Endothelial cell of umbilical vein (primary cell): ENCODE results near the gene CHTOP. TPM values are rescaled to one million over a fixed set of nuclear protein-coding genes. Genes with fewer than 3 reads are reported as not detected.
A peak's percentile ranks its signal among the peaks of the same experiment; 100 is the strongest.

Experiments
- BruUV-seq: library from RNA; stranded (reverse); fragments of 400-500 nt; replicated peaks from 2 replicates; lab custom pipeline; 2021; lab: Mats Ljungman, UMichigan
- CTCF ChIA-PET: fragments of 300-600, 350-600 bp; sonication (Branson Sonifier 250); formaldehyde crosslinking; loops from one replicate; lab custom pipeline; 2021; ENCODE audit warnings: antibody characterized with exemption, inconsistent platforms; lab: Charles Lee
- POLR2A ChIA-PET: fragments of 300-600, 350-600 bp; sonication (Branson Sonifier 250); formaldehyde crosslinking; loops from one replicate; lab custom pipeline; 2021; ENCODE audit warnings: antibody characterized with exemption, inconsistent platforms; lab: Charles Lee
- DNase-seq: peaks from one replicate; pipeline ENCODE4 v3.0.0-alpha.2; 2011; ENCODE audit warnings: low read depth, low spot score
- FAIRE-seq: peaks from 2 replicates; lab custom pipeline; 2011; peaks lifted over from hg19 to GRCh38; lab: Jason Lieb, UNC
- H2AFZ ChIP-seq: 2 replicates; pipeline ENCODE4 v1.6.0; 2012; ENCODE audit warnings: low read depth, low read length, control low read depth, inconsistent platforms
- H3K27ac ChIP-seq: 2 replicates; pipeline ENCODE4 v1.5.1; 2011; ENCODE audit warnings: low read depth, mild to moderate bottlenecking, control low read depth, low read length, moderate library complexity; ENCODE audit not compliant: insufficient read depth
- H3K27me3 ChIP-seq, 2 experiments: 2 replicates each; pipeline versions ENCODE4 v1.6.0 to v1.6.1; 2011; ENCODE audit warnings: low read length in 2 of 2, mixed read lengths in 1 of 2; ENCODE audit not compliant: control insufficient read depth in 2 of 2, insufficient read depth in 2 of 2
- H3K36me3 ChIP-seq, 2 experiments: 2 replicates in 1 of 2; 3 replicates in 1 of 2; pipeline ENCODE4 v1.5.1; 2011; ENCODE audit warnings: low read length in 2 of 2, mild to moderate bottlenecking in 1 of 2, moderate library complexity in 1 of 2; ENCODE audit not compliant: control insufficient read depth in 2 of 2, insufficient read depth in 2 of 2; ENCODE audit errors: extremely low read depth in 1 of 2
- H3K4me1 ChIP-seq: 3 replicates; pipeline ENCODE4 v1.5.1; 2011; ENCODE audit warnings: mild to moderate bottlenecking, low read length; ENCODE audit not compliant: control insufficient read depth, insufficient read depth; ENCODE audit errors: extremely low read depth
- H3K4me2 ChIP-seq: 2 replicates; pipeline ENCODE4 v1.6.1; 2011; ENCODE audit warnings: low read length, control low read depth, mixed read lengths; ENCODE audit not compliant: insufficient read depth
- H3K4me3 ChIP-seq, 3 experiments: fragments of 200-600 bp in 1 of 3; sonication (generic), shearing (Covaris generic) in 1 of 3; replicated peaks in 1 of 3; 2 replicates each; pipeline ENCODE4 v1.5.1; 2011 to 2016; ENCODE audit warnings: control low read depth in 3 of 3, low read length in 3 of 3, mild to moderate bottlenecking in 2 of 3, inconsistent platforms in 1 of 3, low read depth in 1 of 3, moderate library complexity in 1 of 3; ENCODE audit not compliant: insufficient read depth in 1 of 3
- H3K79me2 ChIP-seq: 2 replicates; pipeline ENCODE4 v1.6.0; 2012; ENCODE audit warnings: low read length, inconsistent platforms; ENCODE audit not compliant: control insufficient read depth, insufficient read depth
- H3K9ac ChIP-seq: replicated peaks from 2 replicates; pipeline ENCODE3; 2011; ENCODE audit warnings: low read length, control low read depth; ENCODE audit not compliant: insufficient read depth; ENCODE audit errors: extremely low read depth
- H3K9me1 ChIP-seq: replicated peaks from 3 replicates; pipeline ENCODE4 v1.6.0; 2011; ENCODE audit warnings: mild to moderate bottlenecking, low read length; ENCODE audit not compliant: control insufficient read depth, insufficient read depth; ENCODE audit errors: extremely low read depth
- H3K9me3 ChIP-seq: replicated peaks from 2 replicates; pipeline ENCODE4 v1.5.1; 2012; ENCODE audit warnings: low read length, inconsistent platforms; ENCODE audit not compliant: control insufficient read depth, insufficient read depth
- H4K20me1 ChIP-seq: replicated peaks from 2 replicates; pipeline ENCODE3; 2011; ENCODE audit warnings: mild to moderate bottlenecking, low read length; ENCODE audit not compliant: control insufficient read depth, insufficient read depth; ENCODE audit errors: extremely low read depth
- FOS ChIP-seq: IDR thresholded peaks from 2 replicates; pipeline ENCODE4 v1.6.1; 2011; ENCODE audit warnings: mild to moderate bottlenecking, low read length, moderate library complexity, borderline replicate concordance; ENCODE audit not compliant: insufficient read depth
- MYC ChIP-seq: IDR thresholded peaks from one replicate; pipeline ENCODE4 v1.6.1; 2011; ENCODE audit warnings: mild to moderate bottlenecking, low read depth, low read length
- POLR2A ChIP-seq: IDR thresholded peaks from 2 replicates; pipeline ENCODE4 v1.6.1; 2012; ENCODE audit warnings: low read depth, mild to moderate bottlenecking, control low read depth, low read length
- POLR2AphosphoS5 ChIP-seq: IDR thresholded peaks from 2 replicates; pipeline ENCODE4 v1.6.1; 2012; ENCODE audit warnings: low read depth, mild to moderate bottlenecking, control low read depth, low read length, moderate library complexity; ENCODE audit not compliant: insufficient read depth
- dilution Hi-C: fragments of 300-500 bp; cut with MboI; formaldehyde crosslinking; loops from one replicate; pipeline ENCODE4 v1.15.0; 2019; ENCODE audit warnings: low sequenced_read_pairs; ENCODE audit not compliant: extremely low pct_ligation_motif_present
- intact Hi-C: fragments of 100-400 bp; cut with micrococcal nuclease; formaldehyde crosslinking; loops from one replicate; pipeline ENCODE4 v1.10.0; 2022
- polyA plus RNA-seq, 4 experiments: library from polyadenylated mRNA; depleted of rRNA in 3 of 4; stranded (reverse) in 3 of 4; unstranded in 1 of 4; fragments of >200 nt; gene quantifications; 2 replicates each; pipeline versions ENCODE4 v1.2.1 to v1.2.3, GENCODE V29; 2011 to 2012; ENCODE audit warnings: missing spikeins in 1 of 4
- total RNA-seq: library from RNA; stranded (reverse); gene quantifications from 2 replicates; pipeline ENCODE4 v1.2.3, GENCODE V29; 2021
- TF ChIP-seq, protein P1 (sequence below): IDR thresholded peaks from 2 replicates; pipeline ENCODE4 v1.6.1; 2011; ENCODE audit not compliant: insufficient read depth, insufficient read length
- TF ChIP-seq, protein P2 (sequence below), 2 donors: IDR thresholded peaks; 1 replicate in 1 of 2; 2 replicates in 1 of 2; pipeline ENCODE4 v1.5.1; 2011; ENCODE audit warnings: low read length in 2 of 2, mild to moderate bottlenecking in 2 of 2, moderate library complexity in 2 of 2, control low read depth in 1 of 2, inconsistent platforms in 1 of 2, low read depth in 1 of 2; ENCODE audit not compliant: insufficient read depth in 1 of 2; ENCODE audit errors: extremely low read depth in 1 of 2

The CHTOP gene
- total and polyA plus RNA-seq, 2 donors (not counting 3 experiments of a cell fraction or from before 2014, with no cell fraction given): 62.0 to 74.4 TPM

GRCh38 chr1:153617663-153618062, 16.2 kb upstream of the CHTOP start:
- Histone ChIP-seq H3K79me2 (peaks cover 4% of the 10 kb centered on the region), H3K9ac (no peak overlapping the region), H4K20me1 (no peaks in the 10 kb centered on the region), H3K9me1 (no peaks in the 10 kb centered on the region), H3K4me1 (no peaks in the 10 kb centered on the region), H3K4me3 (no peak overlapping the region), H3K9me3 (no peaks in the 10 kb centered on the region), H3K4me2 (no peak overlapping the region), H3K27ac (no peak overlapping the region), H3K36me3 (peaks cover 0 to 6% of the 10 kb centered on the region in 2 experiments), H2AFZ (no peak overlapping the region), H3K27me3 (no peaks in the 10 kb centered on the region)
- dilution Hi-C loops: no loop called here
- FAIRE-seq: peak; percentile 79
- intact Hi-C loops: no loop called here
- DNase-seq: peak; percentile 57
- ChIA-PET POLR2A (interaction anchor here (0.5 to 4.9 kb wide), 4 partner anchors 9 to 45 kb away, joined by 3 to 27 read pairs (median 4); partner anchors contain the start of gene S100A13), CTCF (interaction anchor here (0.5 to 6.0 kb wide), 14 partner anchors 10 to 107 kb away, joined by 3 to 121 read pairs (median 6); partner anchors contain the start of genes CHTOP, S100A1, S100A13 and S100A6)
- TF ChIP-seq, protein P1, sequence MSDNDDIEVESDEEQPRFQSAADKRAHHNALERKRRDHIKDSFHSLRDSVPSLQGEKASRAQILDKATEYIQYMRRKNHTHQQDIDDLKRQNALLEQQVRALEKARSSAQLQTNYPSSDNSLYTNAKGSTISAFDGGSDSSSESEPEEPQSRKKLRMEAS: no peak
- TF ChIP-seq POLR2A (peak; percentile 55), POLR2AphosphoS5 (no peak), MYC (peak; percentile 57), FOS (no peak)
- TF ChIP-seq, protein P2, sequence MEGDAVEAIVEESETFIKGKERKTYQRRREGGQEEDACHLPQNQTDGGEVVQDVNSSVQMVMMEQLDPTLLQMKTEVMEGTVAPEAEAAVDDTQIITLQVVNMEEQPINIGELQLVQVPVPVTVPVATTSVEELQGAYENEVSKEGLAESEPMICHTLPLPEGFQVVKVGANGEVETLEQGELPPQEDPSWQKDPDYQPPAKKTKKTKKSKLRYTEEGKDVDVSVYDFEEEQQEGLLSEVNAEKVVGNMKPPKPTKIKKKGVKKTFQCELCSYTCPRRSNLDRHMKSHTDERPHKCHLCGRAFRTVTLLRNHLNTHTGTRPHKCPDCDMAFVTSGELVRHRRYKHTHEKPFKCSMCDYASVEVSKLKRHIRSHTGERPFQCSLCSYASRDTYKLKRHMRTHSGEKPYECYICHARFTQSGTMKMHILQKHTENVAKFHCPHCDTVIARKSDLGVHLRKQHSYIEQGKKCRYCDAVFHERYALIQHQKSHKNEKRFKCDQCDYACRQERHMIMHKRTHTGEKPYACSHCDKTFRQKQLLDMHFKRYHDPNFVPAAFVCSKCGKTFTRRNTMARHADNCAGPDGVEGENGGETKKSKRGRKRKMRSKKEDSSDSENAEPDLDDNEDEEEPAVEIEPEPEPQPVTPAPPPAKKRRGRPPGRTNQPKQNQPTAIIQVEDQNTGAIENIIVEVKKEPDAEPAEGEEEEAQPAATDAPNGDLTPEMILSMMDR (IDR thresholded peaks at IDR 0.05; ENCODE audit: extremely low read depth in 1 of 2, insufficient read depth in 1 of 2, low read depth in 1 of 2, low read length in 2 of 2): peak; percentile 65 to 75
- BruUV-seq: no TSS peak
